Retinal pigment epithelial cell (primary cell): ENCODE data around the gene MRPL55.

Experiments
- DNase-seq: peaks from one replicate; pipeline ENCODE4 v3.0.0-alpha.2; 2010; ENCODE audit warnings: low read depth
- H3K4me3 ChIP-seq: 2 replicates; pipeline ENCODE4 v1.5.1; 2011; ENCODE audit warnings: mild to moderate bottlenecking, low read length, control low read depth, moderate library complexity
- TF ChIP-seq, protein P1 (sequence below): conservative IDR thresholded peaks from 2 replicates; pipeline ENCODE4 v1.5.1; 2011; ENCODE audit warnings: low read depth, low read length, control low read depth, inconsistent platforms

Gene MRPL55

DNA sequence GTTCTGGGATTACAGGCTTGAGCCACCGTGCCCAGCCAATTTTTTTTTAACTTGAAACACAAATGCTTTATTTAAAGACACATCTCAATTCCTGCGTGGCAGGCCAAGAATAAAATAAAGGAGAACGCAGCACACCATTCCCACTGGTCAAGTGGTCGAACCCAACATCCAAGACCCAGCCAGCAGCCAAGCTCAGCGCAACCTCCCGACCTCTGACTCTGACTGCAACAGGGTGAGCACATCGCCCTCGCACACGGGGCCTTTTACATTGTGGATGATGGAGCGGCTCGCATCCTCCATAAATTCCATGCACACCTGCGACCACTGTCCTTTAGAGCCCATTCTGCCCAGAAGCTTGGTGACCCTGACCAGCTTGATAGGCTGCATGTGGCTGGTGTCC, 25.5 kb upstream of the MRPL55 start:
- no peak for DNase-seq
- TF ChIP-seq, protein P1, sequence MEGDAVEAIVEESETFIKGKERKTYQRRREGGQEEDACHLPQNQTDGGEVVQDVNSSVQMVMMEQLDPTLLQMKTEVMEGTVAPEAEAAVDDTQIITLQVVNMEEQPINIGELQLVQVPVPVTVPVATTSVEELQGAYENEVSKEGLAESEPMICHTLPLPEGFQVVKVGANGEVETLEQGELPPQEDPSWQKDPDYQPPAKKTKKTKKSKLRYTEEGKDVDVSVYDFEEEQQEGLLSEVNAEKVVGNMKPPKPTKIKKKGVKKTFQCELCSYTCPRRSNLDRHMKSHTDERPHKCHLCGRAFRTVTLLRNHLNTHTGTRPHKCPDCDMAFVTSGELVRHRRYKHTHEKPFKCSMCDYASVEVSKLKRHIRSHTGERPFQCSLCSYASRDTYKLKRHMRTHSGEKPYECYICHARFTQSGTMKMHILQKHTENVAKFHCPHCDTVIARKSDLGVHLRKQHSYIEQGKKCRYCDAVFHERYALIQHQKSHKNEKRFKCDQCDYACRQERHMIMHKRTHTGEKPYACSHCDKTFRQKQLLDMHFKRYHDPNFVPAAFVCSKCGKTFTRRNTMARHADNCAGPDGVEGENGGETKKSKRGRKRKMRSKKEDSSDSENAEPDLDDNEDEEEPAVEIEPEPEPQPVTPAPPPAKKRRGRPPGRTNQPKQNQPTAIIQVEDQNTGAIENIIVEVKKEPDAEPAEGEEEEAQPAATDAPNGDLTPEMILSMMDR = no peak
- no peak overlapping the region for H3K4me3 ChIP-seq

DNA sequence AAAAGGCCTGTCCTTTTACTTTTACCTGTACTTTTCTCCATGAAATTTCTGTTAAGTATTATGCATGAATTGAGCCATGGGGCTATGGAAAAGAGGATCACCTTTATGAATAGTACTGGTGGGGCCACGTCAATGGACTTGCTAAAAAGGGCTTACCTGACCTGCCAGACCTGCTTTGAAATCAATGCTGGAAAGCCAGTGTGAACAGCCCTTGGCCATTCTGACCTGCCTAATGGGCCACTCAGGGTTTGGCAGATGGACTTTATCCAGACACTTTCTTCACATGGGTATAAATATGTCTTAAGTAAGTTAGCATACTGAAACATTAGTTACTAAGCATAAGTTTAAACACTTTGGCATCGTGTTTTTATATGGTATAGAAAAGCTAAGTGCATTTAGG, 22.7 kb upstream of the MRPL55 start:
- TF ChIP-seq, protein P1 = no peak
- DNase-seq = no peak
- no peak overlapping the region for H3K4me3 ChIP-seq

DNA sequence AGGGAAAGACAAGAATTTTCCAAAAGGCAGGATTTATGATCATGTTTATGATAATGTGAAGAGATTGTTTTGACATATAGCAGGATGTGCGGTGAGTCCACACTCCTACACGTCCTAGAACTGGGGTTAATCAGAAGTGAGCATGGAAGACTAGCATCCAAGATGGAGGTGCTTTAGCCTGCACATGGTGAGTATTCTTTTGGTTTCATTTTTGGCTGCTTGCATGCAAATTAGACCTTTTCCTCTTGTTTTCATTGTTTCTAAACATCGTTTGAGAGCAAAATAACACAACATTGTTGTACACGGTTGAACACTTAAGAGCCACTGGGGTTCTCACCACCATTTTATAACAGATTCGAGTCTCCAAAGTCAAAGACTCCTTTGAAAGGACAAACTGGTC, 16.1 kb upstream of the MRPL55 start:
- no peak overlapping the region for H3K4me3 ChIP-seq
- TF ChIP-seq, protein P1 = no peak
- DNase-seq = no peak

DNA sequence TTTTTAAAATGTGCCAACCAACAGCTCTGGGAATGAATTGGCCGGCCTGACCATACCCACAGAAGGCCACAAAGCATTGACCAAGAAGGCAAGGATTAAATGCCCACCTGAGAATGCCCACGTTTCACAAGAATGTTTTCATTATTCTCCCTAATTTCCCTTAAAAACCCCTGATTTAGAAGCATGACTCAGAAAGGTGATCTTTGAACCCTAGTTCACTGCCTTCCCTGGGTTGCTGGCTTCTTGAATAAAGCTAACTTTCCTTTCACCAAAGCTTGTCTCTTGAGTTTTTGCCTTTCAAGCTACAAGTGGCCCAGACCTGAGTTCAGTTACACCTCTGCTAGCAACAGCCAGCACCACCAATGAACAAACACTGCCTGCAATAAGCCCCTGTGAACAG, 14.4 kb upstream of the MRPL55 start:
- DNase-seq = no peak
- H3K4me3 ChIP-seq = no peak overlapping the region
- TF ChIP-seq, protein P1 = no peak

DNA sequence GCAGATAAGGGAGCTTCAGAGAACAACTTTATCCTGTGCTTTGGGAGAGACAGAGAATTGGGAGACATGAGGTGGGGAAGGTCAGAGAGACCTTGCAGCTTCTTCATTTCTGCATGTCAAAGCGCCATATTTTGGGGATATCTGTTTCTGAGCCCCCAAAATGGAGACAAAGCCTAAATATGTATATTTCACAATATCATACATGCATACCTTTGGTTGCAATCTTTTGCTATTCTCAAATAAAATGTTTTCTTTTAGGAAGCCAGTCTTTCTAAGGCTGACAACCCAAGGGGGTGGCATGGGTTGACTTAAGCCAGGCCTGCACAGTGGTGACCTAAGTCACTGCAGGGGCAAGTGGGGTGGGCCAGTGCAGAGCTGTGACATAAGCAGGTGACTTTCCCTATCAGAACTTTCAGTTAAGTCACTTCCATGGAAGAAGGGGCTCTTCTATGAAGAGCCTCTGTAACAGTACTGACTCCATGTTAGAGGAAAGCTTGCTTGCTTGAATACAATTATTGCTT, 13.9 kb upstream of the MRPL55 start:
- DNase-seq = no peak
- H3K4me3 ChIP-seq = no peak overlapping the region
- TF ChIP-seq, protein P1 = no peak

DNA sequence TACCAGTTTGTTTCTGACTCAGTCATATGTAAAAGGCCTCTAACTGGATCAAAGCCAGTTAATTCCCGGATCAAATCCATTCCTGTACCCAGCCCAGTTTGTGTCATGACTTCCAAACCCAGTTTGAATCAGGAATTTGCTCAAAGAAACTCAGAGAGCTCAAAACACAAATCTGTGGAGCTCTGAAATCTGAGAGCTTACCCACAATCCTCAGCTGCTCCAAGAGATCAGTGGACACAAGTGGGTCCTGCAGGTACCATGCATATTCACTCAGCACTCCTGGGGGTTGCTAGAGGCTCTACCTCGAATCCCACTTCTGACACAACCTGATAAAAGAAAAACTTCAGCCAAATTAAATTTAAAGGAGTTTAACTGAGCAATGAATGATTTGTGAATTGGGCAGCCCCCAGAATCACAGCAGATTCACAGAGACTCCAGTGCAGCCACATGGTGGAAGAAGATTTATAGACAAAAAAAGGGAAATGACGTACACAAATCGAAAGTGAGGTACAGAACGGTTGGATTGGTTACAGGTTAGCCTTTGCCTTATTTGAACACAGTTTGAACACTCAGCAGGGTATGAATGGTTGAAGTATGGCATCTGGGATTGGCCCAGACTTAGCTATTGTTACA, 11.9 kb upstream of the MRPL55 start:
- no peak overlapping the region for H3K4me3 ChIP-seq
- TF ChIP-seq, protein P1 = no peak
- DNase-seq = no peak

DNA sequence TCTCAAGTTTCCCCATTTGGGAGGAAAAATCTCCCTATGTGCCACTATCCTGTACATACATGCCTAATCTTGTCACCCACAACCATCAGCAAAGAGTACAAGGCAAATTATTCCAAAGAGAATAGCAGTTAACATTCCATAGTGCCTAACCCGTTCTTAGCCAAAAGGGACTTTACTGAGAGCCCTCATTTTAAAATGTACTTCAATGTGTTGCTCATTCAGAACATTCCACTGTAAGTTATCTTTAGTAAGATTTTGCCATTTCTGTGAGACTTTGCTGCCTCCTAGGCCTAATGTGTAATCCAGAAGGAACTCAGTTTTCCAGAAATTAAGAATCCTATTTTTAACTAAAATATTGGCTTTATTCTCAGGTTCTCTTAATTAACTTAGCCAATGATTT, 11.3 kb upstream of the MRPL55 start:
- TF ChIP-seq, protein P1 = no peak
- H3K4me3 ChIP-seq = no peak overlapping the region
- DNase-seq = no peak
